Peyer's patch (tissue), 4 donors: Measurements from ENCODE around the gene INKA1.

Source experiments
- CTCF ChIP-seq, 6 experiments: fragments of 450-650 bp in 4 of 6; fragments of 200-600 bp in 2 of 6; sonication (generic) in 1 of 6; IDR thresholded peaks; one replicate each; pipeline ENCODE4 v1.5.1; 2017 to 2019; ENCODE audit warnings: antibody characterized with exemption in 6 of 6, mild to moderate bottlenecking in 3 of 6, moderate library complexity in 1 of 6
- POLR2A ChIP-seq, 2 donors: fragments of 450-650 bp; IDR thresholded peaks; one replicate each; pipeline ENCODE4 v1.5.1; 2017; ENCODE audit warnings: antibody characterized with exemption in 2 of 2, mild to moderate bottlenecking in 2 of 2, moderate library complexity in 2 of 2

GRCh38 chr3:49754536-49754935, 48.5 kb upstream of the INKA1 start:
- TF ChIP-seq CTCF (IDR thresholded peaks at IDR 0.05) (no peak), POLR2A (IDR thresholded peaks at IDR 0.05) (no peak)
